ENCODE measurements around the gene DPP3.

- TF ChIP-seq CTCF (IDR thresholded peaks at IDR 0.05) (no peak), POLR2A (IDR thresholded peaks at IDR 0.05; ENCODE audit: low read depth) (no peak)
These were observed 59.1 kb downstream of the DPP3 start for GRCh38 chr11:66539170-66539869.

Measured in esophagus muscularis mucosa (tissue), 3 donors.